Measurements from ENCODE around the gene NECAP2.

Gene NECAP2

GRCh38 chr1:16440470-16441281, at the start of gene NECAP2:
TSS of gene NECAP2 (plus strand) at chr1:16440724. CDS start at chr1:16440762, 38 bp downstream.
- peak; percentile 60; the same call in 1 of the 2 replicates for TF ChIP-seq CTCF (IDR thresholded peaks at IDR 0.05)

GRCh38 chr1:16391411-16391810, 49.1 kb upstream of the NECAP2 start:
- no peak for TF ChIP-seq CTCF (IDR thresholded peaks at IDR 0.05)

- no peak for TF ChIP-seq CTCF (IDR thresholded peaks at IDR 0.05)
These were observed 47.6 kb upstream of the NECAP2 start for GRCh38 chr1:16392740-16393569.

- TF ChIP-seq CTCF (IDR thresholded peaks at IDR 0.05): no peak
These were observed 46.7 kb upstream of the NECAP2 start for GRCh38 chr1:16393570-16394521.

- no peak for TF ChIP-seq CTCF (IDR thresholded peaks at IDR 0.05)
These were observed 45.5 kb upstream of the NECAP2 start for GRCh38 chr1:16394977-16395376.

- no peak for TF ChIP-seq CTCF (IDR thresholded peaks at IDR 0.05)
These were observed 43.9 kb upstream of the NECAP2 start for GRCh38 chr1:16396591-16396990.

GRCh38 chr1:16397120-16397519, 43.4 kb upstream of the NECAP2 start:
- no peak for TF ChIP-seq CTCF (IDR thresholded peaks at IDR 0.05)
